GM18517 (cell line): ENCODE data around the gene GNPAT.

Experiments
- ATAC-seq: cut with Tn5 transposase; IDR thresholded peaks from one replicate; pipeline ENCODE4 v1.9.1; 2021; ENCODE audit warnings: mild to moderate bottlenecking, moderate library complexity; ENCODE audit not compliant: unreplicated experiment

The GNPAT gene

DNA sequence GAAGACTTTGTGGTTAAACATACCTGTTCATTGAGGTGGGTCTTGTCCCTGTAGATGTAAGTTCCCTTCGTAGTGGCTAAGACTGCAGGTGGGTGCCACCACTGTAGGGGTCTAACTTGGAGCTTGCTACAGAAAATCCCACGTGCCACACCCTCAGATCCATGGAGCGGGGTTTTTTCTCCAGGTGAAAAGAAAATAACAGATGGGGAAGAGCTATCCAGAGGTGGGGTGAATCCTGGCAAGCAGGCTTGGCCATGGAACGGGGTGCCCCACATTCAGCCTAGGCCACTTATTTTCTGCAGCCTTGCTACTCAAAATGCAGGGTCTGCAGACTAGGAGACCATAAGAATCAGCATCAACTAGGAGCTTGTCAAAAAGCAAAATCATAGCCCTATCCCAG, 72.6 kb downstream of the GNPAT start:
- ATAC-seq = no peak

- no peak for ATAC-seq
These were observed 74.9 kb downstream of the GNPAT start for GRCh38 chr1:231315887-231316286.

DNA sequence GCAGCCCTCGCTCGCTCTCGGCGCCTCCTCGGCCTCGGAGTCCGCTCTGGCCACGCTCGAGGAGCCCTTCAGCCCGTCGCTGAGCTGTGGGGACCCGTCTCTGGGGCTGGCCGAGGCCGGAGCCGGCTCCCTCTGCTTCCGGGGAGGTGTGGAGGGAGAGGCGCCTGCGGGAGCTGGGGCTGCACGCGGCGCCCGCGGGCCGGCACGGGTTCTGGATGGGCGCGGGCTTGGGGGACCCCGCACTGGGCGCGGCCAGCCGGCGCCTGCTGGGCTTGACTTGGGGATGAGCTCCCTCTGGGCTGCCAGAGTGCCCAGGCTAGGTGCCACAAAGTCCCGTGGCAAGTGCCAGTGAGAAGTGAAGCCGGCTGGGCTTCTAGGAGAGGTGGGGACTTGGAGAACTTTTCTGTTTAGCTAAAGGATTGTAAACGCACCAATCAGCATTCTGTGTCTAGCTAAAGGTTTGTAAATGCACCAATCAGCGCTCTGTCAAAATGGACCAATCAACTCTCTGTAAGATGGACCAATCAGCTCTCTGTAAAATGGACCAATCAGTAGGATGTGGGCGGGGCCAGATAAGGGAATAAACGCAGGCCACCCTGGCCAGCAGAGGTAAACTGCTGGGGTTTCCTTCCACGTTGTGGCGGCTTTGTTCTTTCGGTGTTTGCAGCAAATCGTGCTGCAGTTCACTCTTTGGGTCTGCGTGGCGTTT, 76.4 kb downstream of the GNPAT start:
- no peak for ATAC-seq

DNA sequence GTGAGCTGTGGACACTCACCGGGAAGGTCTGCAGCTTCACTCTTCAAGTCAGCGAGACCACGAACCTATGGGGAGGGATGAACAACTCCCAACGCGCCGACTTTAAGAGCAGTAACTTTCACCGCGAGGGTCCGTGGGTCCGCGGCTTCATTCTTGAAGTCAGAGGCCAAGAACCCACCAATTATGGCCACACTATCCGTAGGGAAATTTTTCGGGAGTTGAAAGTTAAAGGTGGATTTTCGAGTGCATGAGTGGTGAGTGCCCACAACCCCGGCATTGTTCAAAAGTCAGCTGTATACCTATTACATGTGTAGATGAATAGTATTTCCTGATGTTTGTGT, 77.0 kb downstream of the GNPAT start:
- no peak for ATAC-seq

DNA sequence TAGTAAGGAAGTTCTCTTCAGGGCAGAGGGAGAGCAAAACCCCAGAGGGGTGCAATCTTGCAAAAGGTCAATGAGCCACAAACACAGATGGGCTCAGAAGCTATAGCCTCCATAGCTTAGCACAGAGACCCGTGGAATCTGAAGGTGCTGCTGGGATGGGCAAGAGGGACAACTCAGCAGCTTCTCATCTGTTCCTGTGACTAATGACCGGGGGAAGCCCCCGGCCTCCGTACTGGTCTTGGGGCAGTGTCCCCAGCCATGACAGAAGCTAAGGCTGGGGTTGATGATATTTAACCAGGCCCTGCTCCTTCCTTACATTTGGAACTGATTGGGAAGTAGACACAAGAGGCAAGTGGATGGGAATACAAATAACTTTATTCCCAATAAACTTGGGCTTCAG, 77.6 kb downstream of the GNPAT start:
- no peak for ATAC-seq

DNA sequence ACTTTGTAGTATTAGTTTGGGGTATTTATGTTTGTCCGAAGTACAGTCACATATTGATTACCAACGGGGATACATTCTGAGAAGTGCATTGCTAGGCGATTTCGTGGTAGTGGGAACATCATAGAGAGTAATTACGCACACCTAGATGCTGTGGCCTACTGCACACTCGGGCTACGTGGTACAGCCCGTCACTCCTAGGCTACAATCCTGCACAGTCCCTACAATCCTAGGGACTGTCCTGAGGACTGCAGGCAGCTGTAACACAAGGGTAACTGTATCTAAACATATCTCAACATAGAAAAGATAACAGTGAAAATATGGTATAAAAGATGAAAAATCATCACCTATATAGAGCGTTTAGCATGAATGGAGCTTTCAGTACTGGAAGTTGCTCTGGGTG, 78.1 kb downstream of the GNPAT start:
- ATAC-seq = no peak

DNA sequence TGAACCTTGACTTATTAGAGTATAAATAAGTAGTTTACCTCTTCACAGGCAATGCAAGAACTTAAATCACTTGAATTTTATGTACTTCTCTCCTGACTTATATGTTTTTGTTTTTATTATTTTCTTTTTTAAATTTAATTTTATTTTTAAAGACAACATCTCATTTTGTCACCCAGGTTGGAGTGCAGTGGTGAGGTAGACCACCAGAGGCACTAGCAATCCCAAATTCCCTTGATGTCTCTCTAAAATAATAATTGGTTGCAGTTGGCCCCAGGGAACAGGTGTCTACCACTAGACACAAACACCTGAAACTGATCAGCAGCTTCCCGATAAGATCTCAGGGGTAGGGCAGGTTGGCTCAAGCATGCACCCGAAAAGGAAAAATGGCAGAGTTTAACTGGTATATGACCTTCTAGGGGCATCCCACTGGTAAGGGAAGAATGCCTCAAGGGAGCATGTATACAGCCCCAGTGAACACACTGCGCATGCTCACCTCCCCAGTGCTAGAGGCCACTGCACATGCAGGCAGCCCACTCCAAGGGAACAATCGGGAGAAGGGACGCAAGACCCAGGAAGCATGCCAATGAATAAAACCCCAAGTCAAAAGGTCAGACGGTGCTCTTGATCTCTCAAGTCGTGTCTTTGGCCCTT, 82.0 kb downstream of the GNPAT start:
- no peak for ATAC-seq

- no peak for ATAC-seq
These were observed 83.6 kb downstream of the GNPAT start for GRCh38 chr1:231324660-231325059.

DNA sequence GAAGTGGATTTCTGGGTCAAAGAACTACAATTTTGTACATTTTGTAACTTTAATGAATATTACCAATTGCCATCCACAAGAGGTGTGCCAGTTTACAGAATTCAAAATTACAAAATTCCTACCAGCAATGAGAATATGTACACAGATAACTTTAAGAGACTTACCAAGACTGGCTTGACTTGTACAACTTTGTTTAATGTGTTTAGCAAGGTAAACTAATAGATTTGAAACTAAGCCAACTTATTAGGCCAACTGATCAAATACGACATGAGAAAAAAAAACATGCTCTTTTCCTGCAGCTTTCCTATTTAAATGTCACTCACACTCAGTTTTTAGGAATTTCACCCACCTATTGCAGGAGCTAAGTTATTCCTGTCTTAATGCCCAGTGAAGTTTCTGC, 85.2 kb downstream of the GNPAT start:
- no peak for ATAC-seq
